Astrocyte (in vitro differentiated cells and primary cell): Measurements from ENCODE around the gene C19orf33.

Experiments
- CTCF ChIP-seq: IDR thresholded peaks from 2 replicates; pipeline ENCODE4 v1.5.1; 2011; ENCODE audit warnings: low read depth, mild to moderate bottlenecking, inconsistent platforms, low read length, moderate library complexity; ENCODE audit not compliant: insufficient read depth
- EZH2 ChIP-seq: IDR thresholded peaks from 2 replicates; pipeline ENCODE4 v1.6.1; 2012; ENCODE audit warnings: mild to moderate bottlenecking, low read length, inconsistent platforms; ENCODE audit not compliant: insufficient read depth

DNA sequence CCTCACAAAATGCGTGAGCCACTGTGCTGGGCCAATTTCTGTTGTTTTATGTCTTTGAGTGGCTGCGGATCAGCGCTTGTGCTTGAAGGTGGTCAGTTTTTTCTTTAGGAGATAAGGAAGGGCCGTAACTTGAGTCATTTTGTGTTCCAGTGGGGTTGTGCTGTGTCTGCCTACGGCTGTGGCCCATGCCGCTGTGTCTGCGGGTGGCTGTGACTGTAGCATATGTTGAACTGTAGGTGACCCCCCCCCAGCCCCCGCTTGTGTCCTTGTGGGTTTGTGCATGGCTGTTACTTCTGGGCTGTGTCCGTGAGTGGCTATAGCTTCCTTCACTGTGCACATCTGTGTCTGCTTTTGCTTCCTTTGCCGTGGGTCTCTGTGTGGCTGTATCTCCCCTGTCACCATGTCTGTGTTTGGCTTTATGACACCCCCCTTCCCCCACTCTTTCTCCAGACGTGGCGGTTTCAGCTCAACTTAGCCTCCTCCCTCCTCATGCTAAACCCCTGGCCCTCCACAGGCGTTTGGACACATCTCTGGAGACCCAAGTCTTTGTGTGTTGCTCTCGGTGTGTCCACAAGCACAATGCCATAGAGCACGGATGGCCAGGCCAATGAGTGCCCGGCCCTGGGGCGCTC lies 48.6 kb upstream of the C19orf33 start:
- TF ChIP-seq CTCF (no peak), EZH2 (no peak)
